GM19468 (cell line): ENCODE measurements around the gene EIF6.
"Not testable (repeated sequence)": the region's sequence is repeated elsewhere in the genome, so short reads cannot be mapped to it uniquely, and the experiment has no call there.

ENCODE experiments used
- ATAC-seq: cut with Tn5 transposase; IDR thresholded peaks from one replicate; pipeline ENCODE4 v1.9.1; 2021; ENCODE audit warnings: mild to moderate bottlenecking, moderate library complexity, moderate number of reproducible peaks; ENCODE audit not compliant: unreplicated experiment; ENCODE audit errors: extremely low read depth

The EIF6 gene

DNA sequence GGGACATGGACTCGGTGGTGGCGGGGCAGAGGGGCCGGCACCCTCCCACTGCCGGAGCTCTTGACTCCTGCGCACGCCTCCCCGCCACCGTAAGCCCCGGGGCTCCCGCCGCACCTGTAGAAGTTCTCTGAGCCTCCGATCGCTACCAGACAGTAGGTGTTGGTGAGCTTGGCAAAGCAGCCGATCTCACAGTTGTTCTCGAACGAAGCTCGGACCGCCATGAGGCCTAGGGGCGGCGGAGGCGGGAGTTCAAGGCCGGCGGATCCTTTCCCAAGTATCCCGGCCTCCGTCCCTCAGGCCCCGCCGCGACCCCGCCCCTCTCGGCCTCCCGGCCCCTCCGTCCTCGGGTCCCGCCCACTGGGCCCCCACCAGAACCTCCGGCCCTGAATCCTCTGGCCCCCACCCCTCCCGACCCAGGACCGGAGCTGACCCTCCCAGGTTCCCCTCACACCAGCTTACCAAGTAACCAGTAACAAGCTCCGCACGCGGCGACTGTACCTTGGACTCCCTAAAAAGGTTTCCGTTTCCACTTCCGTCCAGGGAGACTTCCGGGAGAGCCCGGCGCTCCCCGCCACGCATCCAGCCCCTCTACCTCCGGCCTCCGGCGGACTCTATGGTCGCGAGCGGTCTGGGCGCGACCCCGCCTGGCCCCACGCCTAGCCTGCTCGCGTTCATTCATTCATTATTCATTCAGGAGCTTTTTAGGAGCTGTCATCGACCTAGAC is at the start of gene EIF6:
Gene EIF6, minus strand, starts transcription at position 506 of the 725 bp plus-strand sequence. Its CDS starts 285 bp downstream, at position 221.
- no peak for ATAC-seq

DNA sequence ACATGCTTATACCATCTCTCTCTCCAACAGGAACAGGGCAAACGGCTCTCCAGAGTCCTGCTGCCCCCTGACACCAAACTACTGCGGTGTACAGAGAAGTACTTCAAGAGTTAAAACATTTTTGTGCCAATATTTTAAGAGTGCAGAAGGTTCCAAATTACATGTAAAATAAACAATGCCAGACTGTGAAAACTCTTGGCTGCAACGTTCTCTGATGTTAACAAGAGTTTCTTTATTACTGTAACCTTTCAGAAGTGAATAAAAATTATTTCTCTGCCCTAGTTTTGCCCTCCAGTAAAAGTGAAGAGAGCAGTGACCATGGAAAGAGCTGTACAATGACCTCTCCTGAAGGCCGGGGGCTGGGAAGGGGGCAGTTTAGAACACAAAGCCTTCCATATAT is 49.0 kb upstream of the EIF6 start:
- ATAC-seq: no peak

DNA sequence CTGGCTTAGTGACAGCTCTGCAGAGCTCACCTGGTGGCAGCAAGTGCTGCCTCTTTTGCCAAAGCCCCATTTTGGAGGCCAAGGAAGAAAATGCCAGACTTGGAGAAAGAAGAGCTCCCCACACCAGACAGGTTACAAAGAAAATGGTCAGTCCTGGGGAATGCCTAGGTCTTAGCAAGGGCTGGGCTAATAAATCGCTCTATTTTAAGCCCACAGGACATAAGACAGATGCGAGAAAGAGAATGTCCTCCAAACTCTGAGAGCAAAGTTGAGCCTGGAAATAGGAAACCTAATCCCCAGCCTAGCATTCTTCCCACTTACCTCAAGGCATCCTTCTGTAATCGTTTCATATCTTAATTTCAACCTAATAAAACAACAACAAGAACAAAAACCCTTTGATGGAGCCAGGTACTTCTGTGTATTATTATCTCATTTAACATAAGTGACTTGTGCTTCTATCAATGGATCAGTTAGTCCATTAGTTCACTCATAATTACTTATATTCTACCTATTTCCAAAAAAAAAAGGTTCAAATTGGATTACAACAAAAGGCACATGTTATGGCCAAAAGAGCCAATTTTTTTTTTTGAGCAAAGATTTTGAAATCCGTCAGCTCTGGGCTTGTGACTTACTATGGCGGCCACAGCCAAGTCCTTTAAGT is 48.1 kb upstream of the EIF6 start:
- no peak for ATAC-seq

DNA sequence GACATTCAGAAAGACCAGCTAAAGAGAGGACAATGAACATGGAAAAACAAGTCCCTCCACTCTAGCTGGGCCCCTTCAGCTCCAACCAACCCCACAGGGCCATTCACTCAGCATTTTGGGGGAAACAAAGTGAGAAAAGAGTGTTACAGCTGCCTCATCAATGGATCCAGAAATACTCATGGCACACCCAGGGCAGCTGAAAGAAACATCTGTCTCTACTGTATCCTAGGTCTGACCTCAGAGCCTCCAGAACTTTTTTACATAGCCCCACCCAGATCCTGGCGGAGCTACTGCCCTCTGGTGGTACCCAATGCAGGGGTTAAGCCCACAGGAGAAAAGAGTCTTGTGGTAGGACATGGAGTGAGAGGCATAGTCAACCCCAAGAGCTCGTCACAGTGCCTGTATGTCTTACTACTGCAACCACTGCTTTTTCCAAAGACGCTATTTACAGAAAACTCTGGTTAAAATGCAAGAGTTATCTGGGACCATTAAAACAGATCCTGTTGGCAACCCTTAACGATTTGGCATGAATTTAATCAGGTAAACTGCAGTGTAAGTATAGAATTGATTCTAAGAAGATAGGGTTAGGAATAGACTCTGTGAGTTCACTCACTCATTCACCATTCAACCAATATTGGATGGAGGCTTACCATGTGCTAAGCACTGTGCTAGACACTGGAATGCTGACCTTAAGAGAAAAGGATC is 45.0 kb upstream of the EIF6 start:
- no peak for ATAC-seq

DNA sequence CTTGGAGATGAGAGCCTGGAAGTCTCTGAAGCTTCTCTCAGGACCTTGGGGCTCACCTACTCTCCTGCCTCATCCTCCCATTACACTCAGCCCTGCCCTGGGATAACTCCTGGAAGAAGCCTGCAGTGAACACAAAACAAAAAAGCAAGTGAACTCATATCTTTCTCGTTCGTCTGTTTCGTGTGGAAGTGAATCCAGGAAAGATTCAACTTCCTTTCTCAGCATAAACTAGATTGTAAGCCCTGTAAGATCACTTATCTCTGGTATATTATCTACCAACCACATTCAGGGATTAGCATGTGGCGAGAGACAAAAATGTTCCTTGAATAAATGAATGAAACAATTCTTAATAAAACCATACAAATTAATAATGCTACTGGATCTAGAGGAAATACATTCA is 44.1 kb upstream of the EIF6 start:
- no peak for ATAC-seq

DNA sequence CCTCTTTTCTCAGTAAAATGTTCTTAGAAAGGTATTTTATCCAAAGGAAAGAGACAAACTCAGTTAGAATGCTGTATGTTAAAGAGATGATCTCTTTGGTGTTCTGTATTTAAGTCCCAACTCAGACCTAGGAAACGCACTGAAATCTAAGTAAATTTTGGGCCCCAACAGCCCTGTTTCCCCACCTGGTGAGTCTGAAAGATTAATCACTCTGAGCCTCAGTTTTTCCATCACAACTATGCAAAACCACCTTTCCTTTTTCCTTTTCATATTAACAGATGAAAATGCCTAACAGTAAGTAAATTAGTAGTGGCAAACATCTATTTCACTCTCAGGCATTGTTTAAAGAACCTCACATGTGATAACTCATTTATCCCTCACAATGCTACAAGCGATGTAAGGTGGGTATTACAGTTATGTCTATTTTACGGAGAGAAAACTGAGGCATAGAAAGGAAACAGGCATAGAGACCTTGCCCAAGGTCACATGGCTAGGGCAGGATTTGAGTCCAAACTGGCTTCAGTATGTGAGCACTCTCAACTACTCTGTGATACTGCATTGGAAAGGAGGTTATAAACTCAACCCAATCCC is 43.6 kb upstream of the EIF6 start:
- no peak for ATAC-seq

DNA sequence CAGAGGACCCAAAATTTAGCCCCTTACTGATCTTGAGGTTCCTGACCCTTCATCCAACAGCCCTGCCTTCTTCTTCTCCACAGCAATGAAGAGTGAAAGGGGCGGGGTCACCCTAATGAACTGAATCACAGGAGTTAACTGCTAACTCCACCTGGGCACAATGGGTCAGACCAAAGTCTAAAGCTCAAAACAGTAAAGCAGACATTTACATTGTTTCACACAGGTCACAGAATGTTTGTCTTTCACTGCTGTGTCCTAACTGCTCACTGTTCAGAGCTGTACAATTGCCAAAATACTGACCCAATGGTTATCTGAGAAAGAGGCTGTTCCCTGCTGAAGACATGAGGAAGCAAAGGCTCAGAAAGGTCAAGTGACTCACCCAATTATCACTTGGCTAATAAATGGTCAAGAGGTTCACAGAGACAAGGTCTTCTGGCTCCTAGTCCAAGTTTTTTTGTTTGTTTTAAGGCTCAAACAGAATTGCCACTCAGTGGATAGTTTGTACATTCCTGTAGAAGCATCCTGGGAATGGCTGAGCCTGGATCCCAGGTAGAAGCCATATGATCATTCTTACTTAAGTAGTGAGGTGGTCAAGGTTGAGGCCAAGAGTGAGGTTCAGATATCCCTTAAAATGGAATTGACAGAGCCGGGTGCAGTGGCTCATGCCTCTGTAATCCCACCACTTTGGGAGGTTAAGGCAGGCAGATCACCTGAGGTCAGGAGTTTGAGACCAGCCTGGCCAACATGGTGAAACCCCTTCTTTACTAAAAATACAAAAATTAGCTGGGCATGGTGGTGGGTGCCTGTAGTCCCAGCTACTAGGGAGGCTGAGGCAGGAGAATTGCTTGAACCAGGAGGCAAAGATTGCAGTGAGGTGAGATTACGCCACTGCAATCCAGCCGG is 42.8 kb upstream of the EIF6 start:
- ATAC-seq: no peak

DNA sequence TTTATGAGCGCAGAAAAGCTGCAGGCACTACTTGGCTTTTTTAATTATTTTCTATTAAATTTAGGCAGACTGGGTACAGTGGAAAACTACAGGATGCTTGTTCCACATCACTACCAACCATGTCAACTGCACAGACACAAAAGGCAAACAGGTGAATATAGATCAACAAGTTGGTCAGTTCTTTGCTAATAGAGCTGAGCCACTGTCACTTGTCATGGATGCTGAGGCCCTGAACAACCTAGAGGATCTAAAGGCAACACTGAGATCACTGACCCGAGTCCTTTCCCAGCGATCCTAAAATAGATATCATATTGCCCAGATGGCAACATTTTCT is 42.1 kb upstream of the EIF6 start:
- ATAC-seq: no peak

DNA sequence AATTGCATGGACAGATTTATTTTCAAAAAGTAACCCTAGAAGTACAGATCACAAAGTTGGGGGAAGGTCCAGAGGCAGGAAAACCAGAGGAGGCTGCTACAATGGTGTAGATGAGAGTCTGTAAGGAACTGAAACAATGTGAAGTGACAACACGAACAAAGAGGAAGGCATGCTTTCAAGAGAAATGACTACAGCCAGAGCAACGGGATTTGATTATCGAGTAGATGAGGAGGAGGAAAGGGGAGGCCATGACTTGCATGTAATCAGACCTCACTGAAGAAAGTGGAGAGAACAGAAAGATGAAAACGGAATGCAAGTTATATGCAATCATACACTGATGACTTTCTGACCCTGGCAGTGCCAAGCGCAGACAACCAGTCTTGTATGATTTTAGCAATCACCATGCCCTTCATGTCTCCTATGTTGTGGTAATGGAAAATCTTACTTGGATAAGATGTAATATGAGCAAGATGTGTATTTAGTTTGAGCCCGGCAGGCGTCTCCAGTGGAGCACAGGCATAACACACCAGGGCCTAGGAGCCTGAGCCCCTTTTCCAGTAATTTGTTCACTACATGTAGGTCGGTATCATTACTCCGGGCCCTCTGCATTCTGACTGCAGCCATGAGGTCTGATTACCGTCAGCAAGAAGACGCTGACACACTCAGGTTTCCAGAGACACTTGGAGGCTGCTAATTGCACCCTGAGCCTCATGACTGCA is 41.6 kb upstream of the EIF6 start:
- no peak for ATAC-seq

DNA sequence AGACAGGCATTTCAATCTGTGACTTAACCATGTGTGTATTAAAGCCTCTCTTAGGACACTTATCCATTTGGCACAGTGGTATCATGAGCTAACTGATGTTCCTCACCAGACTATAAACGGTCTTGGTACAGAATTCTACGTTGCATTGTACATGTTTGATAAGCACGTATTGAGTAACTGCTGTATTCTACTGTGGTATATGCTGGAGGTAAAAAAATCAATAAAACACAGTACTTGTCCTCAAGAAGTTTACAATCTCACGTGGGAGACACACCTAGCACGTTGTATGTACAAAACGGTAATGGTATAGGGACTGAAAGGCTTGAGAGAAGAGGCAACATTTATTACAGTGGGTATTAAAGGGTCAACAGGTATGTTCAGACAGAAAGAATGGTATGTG is 40.8 kb upstream of the EIF6 start:
- ATAC-seq: no peak

DNA sequence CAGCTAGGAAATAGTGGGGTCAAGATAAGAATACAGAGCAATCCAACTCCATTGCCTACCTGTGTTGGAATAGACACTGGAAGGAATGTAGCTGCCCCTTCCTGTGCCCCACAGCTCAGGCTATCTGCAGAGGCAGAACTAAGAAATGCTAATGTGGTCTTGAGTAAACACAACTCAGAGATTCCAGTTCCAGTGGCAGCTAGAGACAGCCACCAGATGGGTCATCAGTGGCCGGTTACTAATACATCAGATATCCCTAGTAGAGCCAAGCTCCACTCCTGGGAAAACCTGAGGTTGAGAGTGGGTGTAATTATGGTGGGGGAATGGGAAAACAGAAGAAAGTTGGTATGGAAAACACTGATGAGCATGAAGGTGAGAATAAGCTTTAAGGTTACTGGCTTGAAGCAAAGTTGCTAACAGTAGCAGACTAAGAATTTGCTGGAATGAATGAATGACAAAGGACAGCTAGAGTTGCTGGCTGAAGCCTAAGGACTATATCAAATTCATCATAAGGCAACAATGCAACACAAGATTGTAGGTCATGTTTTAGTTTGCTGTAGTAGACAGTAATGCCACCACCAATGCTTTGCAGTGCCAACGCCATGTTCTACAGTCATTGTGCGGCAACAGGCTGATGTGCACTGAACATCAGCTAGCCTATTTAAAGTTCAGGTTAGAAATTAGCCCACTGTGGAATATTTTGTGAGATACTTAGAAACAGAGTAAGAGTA is 36.0 kb upstream of the EIF6 start:
- no peak for ATAC-seq

DNA sequence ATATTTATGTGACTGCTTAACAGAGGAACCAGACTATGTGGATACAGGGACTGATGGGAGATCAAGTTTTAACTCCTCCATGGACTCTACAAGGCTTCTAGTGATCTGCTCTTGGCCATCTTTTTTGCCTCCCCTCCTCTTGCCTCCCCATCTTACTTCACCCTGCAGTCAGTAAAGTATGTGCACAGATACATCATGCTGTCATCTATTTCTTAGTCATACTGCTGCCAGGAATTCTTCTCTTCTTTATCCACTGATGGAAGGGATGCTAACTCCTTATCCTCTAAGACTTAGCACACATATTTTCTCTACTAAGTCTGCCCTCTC is 35.3 kb upstream of the EIF6 start:
- ATAC-seq: no peak

DNA sequence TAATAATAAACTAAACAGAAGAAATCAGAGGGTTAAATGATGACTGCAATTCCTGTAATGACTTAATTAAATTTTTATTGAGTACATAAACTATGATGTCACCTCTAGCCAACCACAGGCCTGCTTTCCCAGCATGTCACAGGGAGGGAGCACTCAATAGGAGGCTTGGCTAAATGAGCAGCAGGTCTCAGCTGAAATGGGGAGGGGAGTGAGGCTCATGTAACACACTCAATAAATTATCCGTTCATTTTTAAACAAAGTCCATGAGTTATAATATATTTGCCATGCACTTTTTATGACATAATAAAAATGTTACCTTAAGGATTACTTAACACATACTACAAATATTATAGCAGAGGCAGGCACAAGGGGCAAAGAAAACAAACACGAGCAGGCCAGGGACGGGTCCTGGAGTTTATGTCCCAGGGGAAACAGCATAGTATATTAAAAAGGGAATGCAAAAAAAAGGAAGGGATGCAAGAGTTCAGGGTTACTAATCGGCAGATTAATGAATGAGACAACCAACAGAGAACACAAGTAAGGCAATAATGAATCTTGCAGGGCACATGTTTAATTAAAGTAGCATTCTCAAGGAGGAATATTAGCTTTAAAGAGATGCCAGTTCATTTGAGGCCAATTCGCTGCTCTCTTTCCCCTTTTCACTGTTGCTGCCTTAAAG is 34.8 kb upstream of the EIF6 start:
- no peak for ATAC-seq

DNA sequence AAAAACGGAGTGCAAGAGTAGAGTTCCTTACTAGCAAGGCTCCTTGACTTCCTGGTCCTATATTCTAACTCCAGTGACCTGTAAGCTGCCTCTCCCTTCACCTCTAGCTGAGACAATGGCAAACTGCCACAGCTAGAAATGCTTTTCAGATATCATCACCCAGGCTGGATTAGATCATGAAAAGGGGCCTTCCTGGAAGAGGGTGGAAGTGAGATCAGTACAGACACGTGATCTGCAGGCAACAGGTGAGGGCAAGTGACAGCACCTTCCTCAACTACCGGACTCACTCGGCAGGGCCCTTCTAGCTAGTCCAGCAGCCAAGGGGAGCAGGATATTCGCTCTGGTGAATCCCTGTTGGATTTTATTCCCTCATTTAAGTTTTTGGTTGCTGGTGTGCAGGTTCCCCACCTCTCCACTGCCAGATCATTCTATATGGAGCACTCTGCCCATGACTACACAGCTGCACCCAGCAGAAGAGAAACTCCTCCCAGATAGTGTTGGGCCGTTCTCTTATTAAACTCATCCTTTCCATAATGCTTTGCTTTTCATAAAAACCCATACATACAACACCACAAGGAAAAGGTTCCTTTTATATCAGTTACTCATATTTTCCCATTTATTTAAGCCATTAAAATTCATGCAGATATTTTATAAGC is 34.1 kb upstream of the EIF6 start:
- no peak for ATAC-seq

DNA sequence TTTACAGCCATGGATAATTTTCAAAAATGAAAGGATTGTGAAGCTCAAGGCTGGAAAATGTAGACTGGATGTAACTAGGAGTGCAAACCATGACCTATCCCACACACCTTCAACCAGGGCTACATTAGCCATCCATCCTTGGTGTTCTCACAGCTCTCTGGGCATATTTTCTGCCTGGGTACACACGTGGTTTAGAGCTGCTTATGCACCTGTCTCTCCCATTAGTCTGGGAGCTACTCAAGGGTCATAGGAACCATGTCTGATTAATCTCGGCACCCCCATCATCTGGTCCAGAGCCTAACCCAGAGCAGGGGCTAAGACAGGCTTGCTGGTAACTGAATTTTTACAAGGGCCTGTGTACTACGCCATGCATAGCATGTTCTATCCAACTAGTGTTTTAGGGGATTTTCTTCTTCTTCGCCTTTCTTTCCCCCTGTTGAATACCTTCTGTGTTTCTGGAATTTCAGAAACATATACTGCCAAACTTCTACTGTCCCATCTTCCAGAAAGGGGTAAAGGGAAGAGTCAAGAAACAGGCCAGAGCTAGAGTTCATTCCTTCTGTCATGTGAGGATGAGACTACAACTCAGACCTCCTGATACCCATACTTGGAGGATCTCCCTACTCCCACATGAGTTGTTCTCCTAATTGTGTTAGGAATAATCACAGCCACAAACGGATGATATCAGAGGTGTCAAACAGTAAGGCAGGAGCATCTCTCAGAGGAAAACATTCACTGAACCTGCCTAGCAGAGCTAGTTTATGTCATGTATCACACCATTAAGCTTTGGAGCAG is 33.0 kb upstream of the EIF6 start:
- ATAC-seq: no peak

DNA sequence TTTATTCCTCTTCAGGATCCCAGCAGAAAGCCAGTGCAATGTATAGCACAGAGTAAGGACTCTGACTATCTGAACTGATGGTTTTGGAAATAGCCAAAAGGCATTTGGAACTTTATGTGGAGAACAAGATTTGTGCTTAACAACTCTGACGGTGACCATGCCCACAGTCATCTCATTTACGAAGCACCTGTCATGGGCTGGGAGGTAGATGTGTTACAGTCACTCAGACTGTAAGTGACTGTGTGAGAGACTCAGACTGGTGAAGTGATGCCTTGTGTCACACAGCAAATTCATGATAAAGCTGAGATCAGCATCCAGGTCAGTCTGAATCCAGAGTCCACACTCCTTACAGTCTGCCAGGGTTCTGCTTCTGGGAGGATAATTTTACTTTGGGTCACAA is 31.5 kb upstream of the EIF6 start:
- ATAC-seq: no peak

DNA sequence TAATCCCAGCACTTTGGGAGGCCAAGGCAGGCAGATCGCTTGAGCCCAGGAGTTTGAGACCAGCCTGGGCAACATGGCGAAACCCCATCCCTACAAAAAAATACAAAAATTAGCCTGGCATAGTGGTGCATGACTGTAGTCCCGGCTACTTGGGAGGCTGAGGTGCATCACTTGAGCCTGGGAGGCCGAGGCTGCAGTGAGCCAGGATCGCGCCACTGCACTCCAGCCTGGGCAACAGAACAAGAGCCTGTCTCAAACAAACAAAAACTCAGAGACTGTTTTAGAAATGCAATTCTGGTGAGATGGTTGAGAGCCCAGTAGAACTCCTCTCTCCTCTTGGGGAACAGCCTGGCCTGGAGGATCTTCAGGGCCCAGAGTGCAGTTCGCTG is 31.1 kb upstream of the EIF6 start:
- not testable (repeated sequence) for ATAC-seq
